A172 (cell line): ENCODE measurements around the gene UPF1. TPM values are rescaled to one million over a fixed set of nuclear protein-coding genes. Genes with fewer than 3 reads are reported as not detected.

Experiments used
- DNase-seq: peaks from one replicate; pipeline ENCODE4 v3.0.0-alpha.2; 2015; ENCODE audit warnings: low spot score
- total RNA-seq: library from RNA; depleted of rRNA; stranded (reverse); fragments of >200 nt; shearing (Covaris generic); gene quantifications from 2 replicates; pipeline ENCODE4 v1.2.3, GENCODE V29; 2014

Gene UPF1
- total RNA-seq, 1 experiment from 2014 or later: 40.3 TPM

DNA sequence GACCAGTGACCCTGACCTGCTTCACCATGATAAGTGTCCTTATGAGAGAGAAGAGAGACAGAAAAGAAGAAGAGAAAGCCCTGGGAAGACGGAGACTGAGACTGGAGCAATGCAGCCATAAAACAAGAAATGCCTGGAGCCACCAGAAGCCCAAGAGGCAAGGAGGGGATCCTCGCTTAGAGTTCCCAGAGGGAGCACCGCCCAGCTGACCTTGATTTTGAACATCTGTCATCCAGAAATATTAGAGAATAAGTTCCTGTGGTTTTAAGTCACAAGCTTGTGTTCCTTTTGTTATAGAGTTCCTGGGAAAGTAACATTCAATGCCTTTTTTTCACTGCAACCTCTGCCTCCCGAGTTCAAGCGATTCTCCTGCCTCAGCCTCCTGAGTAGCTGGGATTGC, 44.0 kb downstream of the UPF1 start:
- no peak for DNase-seq

DNA sequence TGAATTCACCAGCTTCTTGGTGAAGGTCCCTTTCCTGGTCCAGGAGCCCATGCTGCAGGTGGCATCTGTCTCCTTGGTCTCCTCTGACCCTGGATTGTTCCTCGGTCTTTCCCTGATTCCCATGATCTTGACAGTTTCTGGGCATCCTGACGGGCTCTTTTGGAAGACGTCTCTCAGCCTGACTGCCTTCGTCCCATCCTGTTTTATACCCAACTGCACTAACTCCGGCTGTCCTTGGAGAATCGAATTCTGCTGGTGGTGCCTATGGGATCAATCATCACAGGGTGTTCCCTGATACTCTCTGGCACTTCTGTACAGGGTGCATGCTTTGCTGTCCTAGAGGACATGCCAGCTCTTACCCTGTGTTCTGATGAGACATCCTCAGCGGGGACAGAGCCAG, 45.1 kb downstream of the UPF1 start:
- no peak for DNase-seq

DNA sequence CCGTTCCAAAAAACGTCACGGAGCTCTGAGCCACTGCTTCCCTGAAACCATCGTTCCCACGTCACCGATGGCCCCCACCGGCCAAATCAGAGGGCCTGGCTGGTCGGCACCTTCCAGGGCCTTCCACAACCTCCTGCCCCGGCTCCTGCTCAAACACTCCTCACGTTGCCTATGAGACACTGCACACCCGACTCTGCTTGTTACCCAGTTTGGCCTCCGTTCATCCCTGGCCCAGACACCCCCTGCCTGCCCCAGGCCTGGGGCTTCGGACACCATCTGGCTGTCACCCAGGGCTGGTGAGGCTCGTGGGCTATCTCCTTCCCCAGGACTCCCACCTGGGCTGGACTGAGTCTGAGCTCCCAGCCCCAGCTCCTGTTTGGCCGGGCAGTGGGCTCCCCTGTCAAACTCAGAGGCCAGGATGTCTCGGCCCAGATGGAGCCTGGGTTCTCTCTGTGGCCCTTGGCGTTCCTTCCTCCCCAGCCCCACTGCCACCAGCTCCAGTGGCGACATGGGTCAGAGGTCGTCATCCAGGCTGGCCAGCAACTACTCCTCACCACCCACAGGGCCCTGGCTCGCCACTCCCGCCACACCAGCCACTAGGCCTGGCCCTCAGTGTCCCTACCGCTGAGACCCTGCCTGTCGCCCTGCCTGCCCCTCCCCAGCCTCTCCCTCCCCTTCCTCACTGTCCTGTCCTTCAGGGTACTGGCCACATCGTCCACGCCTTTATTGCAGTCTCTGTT, 46.5 kb downstream of the UPF1 start:
- DNase-seq: no peak

DNA sequence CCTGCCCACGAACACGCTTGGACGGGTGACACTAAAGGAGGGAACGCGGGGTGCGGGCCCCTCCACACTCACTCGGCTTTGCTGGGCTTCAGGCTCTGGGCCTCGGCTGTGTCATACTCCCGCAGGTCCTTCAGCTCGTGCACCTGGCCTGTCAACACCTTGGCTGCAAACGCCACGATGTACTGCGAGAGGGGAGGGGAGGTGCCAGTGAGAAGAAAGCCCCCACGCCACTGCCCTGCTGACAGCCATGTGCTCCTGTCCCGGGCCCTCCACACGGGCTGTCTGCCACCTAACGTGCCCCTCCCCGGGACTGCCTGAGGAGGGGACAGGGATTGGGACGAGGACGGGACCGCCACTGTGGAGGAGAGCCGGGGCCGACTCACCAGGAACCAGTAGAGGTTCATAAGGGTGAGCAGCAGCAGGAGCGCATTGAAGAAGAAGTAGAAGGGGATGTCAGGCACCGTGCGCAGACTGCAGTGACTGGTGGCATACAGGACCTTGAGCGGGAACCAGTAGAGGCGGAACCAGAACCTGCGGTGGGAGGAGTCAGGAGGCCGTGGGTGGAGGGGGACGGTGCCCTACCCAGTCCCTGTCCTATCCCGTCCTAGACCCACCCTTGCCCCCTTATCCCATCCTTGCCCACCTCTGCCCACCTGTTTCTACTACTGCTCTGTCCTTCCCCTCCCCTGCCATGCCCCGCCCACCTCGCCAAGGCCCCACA, 47.3 kb downstream of the UPF1 start:
- DNase-seq: no peak

DNA sequence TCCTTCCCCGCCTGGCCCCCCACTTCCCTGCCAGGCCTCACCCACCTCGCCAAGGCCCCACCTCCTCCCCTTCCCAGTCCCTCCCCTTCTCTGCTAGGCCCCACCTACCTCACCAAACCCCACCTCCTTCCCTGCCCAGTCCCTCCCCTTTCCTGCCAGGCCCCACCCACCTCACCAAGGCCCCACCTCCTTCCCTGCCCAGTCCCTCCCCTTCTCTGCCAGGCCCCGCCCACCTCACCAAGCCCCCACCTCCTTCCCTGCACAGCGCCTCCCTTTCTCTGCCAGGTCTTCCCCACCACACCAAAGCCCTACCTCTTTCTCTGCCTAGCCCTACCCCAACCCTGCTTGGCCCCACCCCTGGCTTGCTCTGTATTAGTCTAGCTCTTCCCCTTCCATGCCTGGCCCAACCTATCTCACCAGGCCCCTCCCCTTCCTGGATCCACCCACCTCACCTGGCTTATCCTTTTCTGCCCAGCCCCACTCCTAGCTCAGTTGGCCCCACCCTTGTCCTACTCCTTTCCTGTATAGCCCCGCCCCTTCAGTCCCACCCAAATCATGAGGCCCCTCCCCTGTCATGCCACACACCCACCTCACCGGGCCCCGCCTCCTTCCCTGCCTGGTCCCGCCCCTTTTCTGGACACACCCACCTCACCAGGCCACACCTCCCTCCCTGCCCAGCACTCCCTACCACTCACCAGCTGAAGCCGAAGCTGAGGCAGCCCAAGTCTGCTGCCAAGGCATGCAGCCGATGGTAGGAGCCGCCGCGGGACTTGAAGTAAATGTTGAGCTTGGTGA, 48.0 kb downstream of the UPF1 start:
- DNase-seq: peak; percentile 27

DNA sequence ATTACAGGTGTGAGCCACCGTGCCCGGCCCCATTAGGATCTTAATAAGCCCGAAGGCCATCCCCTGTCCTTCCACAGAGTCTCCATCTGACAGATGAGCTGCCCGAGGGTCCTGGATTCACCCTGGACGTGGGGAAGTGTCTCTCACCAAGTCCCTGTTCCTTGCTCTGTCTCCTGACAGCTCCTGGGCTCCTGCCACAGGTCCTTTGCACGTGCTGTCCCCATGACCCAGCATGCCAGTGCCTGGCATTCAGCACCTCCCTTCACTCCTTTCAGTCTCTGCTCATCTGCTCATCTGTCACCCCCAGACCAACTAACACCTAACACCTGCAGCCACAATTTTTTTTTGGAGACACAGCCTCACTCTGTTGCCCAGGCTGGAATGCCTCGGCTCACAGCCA, 49.7 kb downstream of the UPF1 start:
- DNase-seq: no peak

DNA sequence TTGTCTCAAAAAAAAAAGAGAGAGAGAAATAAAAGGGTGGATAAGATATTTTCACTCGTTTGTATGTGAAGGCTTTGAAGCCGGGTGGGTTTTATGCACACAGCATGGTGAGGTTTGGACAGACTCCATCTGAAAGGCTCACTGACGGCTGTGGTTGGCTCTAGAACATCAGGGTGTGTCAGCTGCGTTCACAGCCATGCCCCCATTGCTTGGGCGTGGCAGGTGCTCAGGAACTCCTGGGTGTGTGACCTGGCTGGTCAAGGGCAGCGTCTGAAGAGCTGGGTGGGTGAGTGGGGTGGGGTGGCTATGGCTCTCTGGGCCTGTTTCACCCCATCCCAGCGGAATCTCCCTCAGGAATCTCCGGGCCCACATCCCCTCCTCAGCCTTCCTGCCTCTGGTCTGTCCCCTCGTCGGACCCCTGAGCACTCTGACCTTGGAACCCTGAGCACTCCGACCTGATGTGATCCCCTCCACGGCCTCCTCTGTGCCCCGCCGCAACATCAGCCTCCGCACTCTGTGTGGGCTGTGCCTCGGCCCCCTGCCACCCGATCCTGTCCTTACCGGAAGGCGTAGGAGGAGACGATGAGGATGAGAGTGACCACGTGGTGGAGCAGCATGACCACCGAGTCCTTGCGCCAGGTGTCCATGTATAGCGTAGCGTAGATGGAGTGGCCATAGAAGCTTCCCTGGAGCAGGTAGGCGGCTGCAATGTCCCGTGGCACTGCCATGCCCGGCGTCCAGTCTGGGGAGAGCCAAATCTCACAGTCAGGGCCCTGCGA, 52.0 kb downstream of the UPF1 start:
- DNase-seq: no peak

DNA sequence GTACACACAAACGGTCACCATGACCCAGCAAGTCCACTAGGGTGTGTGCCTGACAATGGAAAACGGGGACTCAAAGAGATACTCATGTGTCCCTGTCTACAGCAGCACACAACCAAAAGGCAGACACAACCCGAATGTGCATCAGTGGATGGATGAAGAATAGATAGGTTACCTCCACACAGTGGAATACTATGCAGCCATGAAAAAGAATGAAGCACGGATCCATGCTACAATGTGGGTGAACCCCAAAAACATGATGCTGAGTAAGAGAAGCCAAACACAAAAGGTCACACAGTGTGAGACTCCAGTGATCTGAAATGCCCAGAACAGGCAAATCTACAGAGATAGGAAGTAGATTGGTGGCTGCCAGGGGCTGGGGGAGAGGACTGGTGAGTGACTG, 55.2 kb downstream of the UPF1 start:
- DNase-seq: no peak

DNA sequence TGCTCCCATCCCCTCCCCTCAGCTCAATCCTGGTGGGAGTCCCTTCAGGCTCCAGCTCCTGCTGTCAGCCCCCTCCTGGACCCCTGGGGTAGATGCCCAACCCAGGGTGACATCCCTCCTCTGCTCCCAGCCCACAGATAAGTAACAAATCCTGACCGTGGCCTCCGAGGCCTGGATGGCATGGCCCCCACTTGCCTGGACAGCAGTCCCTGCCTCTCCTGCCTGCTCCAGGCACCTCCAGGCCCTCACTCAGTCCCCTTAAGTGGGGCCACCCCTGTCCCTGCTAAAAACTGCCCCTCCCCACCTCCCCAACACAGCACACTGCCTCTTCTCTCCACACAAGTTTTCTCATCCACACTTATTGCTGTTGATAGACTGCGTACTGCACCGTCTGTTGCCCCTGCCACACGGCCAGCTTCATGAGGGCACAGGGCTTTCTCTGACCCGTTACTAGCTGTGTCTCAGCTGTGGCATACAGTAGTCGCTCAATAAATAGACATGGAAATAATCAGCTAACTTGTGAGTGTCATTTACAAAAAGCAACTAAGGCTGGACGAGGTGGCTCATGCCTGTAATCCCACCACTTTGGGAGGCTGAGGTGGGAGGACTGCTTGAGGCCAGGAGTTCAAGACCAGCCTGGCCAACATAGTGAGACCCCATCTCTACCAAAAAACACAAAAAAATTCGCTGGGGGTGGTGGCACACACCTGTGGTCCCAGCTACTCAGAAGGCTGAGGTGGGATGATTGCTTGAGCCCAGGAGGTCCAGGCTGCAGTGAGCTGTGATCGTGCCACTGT, 58.4 kb downstream of the UPF1 start:
- DNase-seq: no peak

DNA sequence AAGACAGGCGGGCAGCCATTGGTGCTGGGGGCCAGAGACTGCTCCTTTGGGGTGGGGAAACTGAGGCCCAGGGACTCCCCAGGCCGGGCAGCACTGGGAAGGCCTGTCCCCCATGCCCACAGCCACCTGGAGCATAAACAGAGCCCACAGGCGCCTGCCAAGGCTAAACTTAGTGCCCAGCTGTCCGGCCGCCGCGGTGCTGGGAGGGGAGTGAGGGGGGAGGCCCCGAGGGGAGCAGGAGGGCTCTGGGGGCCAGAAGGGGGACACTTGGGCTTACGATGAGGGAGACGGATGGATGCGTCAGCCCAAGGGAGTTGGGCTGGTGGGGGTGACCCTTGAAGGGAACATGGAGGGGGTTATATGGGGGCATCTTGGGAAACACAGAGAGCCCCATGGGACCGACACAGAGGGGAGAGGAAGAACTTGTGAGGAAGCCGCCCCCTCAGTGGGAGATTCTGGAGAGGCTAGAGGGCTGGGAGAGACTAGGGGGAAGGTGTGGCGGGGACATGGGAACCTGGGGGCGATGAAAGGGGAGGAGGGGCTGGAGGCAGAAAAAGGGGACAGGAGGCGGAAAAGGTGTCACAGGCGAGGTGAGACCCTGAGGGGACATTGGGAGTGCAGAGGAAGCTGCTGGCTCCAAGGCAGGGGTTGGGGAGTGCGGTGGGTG, 62.0 kb downstream of the UPF1 start:
- DNase-seq: no peak

DNA sequence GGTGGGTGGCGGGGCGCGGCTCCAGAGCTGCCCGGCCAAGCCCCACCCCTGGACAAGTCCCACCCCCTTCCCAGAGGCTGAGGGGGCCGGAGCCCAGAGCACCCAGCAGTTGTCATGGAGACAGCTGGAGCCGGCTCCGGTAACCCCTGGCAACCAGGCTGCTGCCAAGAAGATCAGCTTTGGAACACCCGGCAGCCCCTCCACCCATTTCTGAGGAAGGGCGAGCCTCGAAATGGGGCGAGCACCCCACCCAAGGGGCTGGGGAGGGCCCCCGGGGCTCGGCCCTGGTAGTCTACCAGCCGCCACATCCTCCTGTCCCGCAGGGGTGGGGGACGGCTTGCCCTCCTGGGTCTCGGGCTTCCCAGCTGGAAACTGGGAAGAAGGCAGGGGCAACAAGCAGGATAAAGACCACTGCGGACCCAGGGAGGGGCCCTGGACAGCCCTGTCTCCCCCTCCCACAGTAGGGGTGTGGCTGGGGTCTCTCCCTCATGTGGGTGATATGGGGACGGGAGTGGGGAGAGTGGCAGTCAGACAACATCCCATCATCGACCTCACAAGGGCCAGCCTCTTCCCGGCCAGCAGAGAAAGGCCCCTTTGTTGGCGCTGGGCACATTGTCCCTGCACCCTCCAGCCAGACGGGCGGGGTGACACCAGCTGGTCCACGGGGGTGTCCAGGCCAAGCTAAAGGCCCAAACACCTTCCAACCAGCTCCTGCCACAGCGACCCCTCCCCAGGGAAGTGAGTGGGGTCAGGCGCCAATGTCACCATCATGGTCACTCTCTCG, 62.7 kb downstream of the UPF1 start:
- no peak for DNase-seq

DNA sequence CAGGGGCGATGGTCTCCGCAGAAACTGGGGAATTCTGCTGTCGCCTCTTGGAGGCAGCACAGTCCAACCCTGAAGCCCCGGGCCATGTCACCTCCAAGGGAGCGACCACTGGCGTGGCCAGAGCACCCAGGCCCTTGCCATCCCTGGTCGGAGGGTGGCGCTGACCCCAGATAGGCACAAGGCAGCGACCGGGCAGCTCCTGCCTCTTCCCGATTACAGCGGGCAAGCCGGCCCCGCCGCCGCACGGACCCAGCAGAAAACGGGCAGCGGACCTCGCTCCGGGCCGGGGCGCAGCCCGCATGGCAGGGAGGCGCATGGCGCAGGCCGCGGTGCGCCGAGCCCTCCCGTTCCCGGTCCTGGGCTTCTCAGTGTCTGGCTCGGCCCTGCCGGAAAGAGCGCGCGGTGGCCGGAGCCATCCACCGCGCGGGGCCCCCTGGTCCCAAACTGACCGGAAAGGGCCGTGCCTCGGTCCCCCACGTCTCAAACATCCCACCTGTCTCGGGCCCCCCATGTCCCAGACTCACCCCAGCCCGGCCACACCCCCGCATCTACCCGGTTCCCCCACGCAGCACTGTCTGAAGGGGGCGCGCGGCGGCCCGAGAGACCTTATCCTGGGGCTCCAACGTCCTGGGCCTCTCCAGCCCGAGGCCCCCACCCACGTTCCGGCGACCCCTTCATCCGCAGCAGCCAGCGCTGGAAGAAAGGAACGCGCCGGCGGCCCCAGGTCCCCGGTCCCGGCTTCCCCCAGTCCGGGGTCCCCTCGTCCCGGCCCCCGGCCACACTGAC, 63.5 kb downstream of the UPF1 start:
- no peak for DNase-seq

DNA sequence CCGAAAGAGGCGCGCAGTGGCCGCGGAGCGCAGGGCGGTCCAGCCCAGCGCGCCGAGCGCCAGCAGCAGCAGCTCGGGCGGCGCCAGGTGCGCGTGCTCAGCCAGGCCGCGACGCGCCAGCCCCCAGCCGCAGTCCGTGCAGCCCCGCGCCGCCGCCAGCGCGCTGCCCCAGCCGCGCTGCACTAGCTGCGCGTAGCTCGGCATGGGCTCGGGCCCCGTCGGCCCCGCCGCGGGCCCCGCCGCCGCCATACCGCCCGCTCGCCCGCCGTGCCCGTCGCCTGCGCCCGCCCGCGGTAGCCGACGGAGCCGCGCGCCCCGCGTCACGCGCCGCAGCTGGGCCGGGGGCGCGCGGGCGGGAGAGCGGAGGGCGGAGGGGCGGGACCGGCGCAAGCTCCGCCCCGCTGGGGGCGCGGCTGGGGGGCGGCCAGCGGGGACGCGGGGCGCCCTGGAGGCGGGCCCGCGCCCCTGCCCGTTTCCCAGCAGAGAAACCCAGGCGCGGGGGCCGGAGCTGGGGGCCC, 64.1 kb downstream of the UPF1 start, which contains the start of gene CERS1:
Gene CERS1 (minus strand): TSS at position 335 of the 518 bp plus-strand sequence. CDS start 86 bp downstream, at position 249.
- no peak for DNase-seq

DNA sequence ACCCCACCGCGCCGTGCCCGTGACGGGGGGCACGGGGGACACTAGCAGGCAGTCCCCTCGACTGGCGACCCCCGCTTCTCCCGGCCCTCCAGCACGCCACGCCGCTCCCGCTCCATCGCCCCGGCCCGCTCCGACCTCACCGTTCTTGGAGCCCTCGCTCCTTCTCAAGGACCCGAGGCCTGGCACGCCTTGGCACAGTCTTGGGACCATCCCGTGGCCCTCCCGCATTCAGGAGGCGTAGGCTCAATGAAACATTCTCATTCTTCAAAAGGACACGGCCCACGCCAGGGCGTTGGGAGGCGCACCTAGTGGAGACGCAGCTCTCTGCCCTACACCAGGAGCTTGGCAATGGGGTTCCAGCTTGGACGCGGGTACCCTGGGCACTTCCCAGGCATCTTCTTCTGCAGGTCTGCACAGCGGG, 64.7 kb downstream of the UPF1 start:
- no peak for DNase-seq

DNA sequence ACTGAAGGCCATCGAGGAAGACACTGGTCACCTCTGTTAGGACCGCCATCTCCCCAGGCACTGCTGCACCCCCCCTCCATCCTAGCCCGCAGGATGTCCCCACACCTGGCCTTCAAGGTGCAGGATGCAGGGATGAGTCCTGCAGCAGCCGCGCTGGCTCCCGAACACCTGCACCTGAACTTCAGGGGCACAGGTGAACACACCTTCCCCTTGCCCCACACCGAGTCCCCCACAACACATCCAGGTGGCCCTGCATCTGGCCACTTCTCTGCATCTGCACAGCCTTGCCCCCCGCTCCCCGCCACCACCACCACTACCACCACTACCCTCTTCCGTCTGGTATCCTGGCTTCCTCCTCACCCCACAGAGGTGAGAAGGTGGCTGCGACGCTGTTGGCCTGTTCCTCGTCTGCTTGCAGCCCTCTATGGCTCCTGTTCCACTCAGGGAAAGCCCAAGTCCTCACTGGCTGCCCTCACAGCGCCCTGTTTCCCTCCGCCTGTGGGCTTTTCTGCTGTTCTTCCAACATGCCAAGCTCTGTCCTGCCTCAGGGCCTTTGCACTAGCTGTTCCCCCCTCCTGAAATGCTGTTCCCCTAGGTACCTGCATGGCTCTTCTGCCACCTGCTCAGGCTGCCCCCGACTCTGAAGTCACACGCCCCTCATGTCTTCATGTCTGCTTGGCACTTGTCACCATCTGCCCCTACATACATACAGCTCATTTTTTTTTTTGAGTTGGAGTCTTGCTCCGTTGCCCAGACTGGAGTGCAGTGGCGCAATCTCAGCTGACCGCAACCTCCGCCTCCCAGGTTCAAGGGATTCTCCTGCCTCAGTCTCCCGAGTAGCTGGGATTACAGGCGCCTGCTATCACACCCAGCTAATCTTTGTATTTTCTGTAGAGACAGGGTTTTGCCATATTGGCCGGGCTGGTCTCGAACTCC, 65.6 kb downstream of the UPF1 start:
- DNase-seq: no peak

DNA sequence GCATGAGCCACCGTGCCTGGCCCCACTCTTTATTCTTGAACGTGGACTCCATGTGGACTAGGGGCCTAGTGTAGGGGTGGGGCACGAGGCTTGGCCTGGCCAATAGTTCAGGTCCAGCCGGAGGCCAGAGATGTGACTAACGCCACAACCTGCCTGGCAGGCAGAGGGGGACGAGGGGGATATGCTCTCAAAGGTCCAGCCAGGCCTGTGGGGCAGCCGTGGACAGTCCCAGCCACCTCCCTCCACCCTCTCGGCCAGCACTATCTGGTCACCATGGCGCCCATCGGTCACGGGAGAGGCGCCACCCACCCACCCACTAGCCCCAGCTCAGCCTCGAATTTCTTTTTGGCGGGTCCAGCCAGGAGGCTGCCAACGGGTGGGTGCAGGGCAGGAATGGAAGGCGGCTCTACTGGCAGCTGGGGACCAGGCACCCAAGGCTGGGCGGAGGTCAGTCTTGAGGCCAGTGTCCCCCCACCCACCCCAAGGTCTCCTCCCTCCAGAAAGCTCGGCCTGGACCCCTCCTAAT, 66.4 kb downstream of the UPF1 start:
- no peak for DNase-seq
